A673 (cell line): ENCODE data around the gene LZIC. TPM values are rescaled to one million over a fixed set of nuclear protein-coding genes. Genes with fewer than 3 reads are reported as not detected.

ENCODE experiments used
- BruUV-seq: library from RNA; stranded (reverse); fragments of 400-500 nt; replicated peaks from 2 replicates; lab custom pipeline; 2021; lab: Mats Ljungman, UMichigan
- CTCF ChIA-PET: fragments of 300-600 bp; sonication (Branson Sonifier 250); formaldehyde crosslinking; loops from one replicate; lab custom pipeline; 2022; ENCODE audit warnings: antibody characterized with exemption; lab: Charles Lee
- POLR2A ChIA-PET: fragments of 300-600 bp; sonication (Branson Sonifier 250); formaldehyde crosslinking; loops from one replicate; lab custom pipeline; 2022; ENCODE audit warnings: antibody characterized with exemption; ENCODE audit not compliant: low non-redundant PET; lab: Charles Lee
- DNase-seq: peaks from one replicate; pipeline ENCODE4 v3.0.0-alpha.2; 2015; ENCODE audit warnings: low spot score
- H3K27ac ChIP-seq: fragments of 200-600 bp; sonication (generic); 2 replicates; pipeline ENCODE4 v1.5.1; 2016; ENCODE audit warnings: mixed run types, low read depth, mild to moderate bottlenecking, mixed read lengths, antibody characterized with exemption, low read length; ENCODE audit not compliant: poor library complexity, severe bottlenecking
- H3K27me3 ChIP-seq: fragments of 200-600 bp; sonication (generic); replicated peaks from 2 replicates; pipeline ENCODE4 v1.6.1; 2017; ENCODE audit warnings: mixed run types, low read depth, mild to moderate bottlenecking, mixed read lengths, antibody characterized with exemption, low read length; ENCODE audit not compliant: insufficient read depth, poor library complexity
- H3K36me3 ChIP-seq: fragments of 200-600 bp; sonication (generic); 2 replicates; pipeline ENCODE4 v1.6.1; 2016; ENCODE audit warnings: mixed run types, mild to moderate bottlenecking, mixed read lengths, antibody characterized with exemption, low read length; ENCODE audit not compliant: insufficient read depth, poor library complexity, severe bottlenecking
- H3K4me1 ChIP-seq: fragments of 200-600 bp; sonication (generic); 2 replicates; pipeline ENCODE4 v1.6.1; 2017; ENCODE audit warnings: mixed run types, mild to moderate bottlenecking, mixed read lengths, antibody characterized with exemption, low read length; ENCODE audit not compliant: insufficient read depth, poor library complexity, severe bottlenecking
- H3K4me3 ChIP-seq: fragments of 200-600 bp; sonication (generic); 2 replicates; pipeline ENCODE4 v1.5.1; 2016; ENCODE audit warnings: low read depth, mixed run types, mild to moderate bottlenecking, mixed read lengths, low read length; ENCODE audit not compliant: poor library complexity, severe bottlenecking
- H3K9me3 ChIP-seq: fragments of 200-600 bp; sonication (generic); 2 replicates; pipeline ENCODE4 v1.6.1; 2016; ENCODE audit warnings: mixed run types, low read depth, mild to moderate bottlenecking, mixed read lengths, antibody characterized with exemption, low read length; ENCODE audit not compliant: poor library complexity, severe bottlenecking
- EZH2 ChIP-seq: fragments of 200-600 bp; sonication (generic); IDR thresholded peaks from 2 replicates; pipeline ENCODE4 v1.6.1; 2017; ENCODE audit warnings: borderline replicate concordance, low read depth, mild to moderate bottlenecking, mixed read lengths, antibody characterized with exemption, low read length; ENCODE audit not compliant: poor library complexity, severe bottlenecking
- intact Hi-C: fragments of 100-400 bp; cut with micrococcal nuclease; formaldehyde crosslinking; loops from one replicate; pipeline ENCODE4 v1.10.0; 2022; ENCODE audit not compliant: unreplicated experiment
- total RNA-seq: library from RNA; stranded (reverse); gene quantifications from 2 replicates; pipeline ENCODE4 v1.2.3, GENCODE V29; 2021
- TF ChIP-seq, protein P1 (sequence below): fragments of 300-800, 200-600 bp; sonication (generic); conservative IDR thresholded peaks from 2 replicates; pipeline ENCODE4 v1.5.1; 2017; ENCODE audit warnings: low read depth, mild to moderate bottlenecking, antibody characterized with exemption, low read length, moderate library complexity, mixed read lengths

The LZIC gene
- total RNA-seq, 1 experiment from 2014 or later, result 53.7 TPM

DNA sequence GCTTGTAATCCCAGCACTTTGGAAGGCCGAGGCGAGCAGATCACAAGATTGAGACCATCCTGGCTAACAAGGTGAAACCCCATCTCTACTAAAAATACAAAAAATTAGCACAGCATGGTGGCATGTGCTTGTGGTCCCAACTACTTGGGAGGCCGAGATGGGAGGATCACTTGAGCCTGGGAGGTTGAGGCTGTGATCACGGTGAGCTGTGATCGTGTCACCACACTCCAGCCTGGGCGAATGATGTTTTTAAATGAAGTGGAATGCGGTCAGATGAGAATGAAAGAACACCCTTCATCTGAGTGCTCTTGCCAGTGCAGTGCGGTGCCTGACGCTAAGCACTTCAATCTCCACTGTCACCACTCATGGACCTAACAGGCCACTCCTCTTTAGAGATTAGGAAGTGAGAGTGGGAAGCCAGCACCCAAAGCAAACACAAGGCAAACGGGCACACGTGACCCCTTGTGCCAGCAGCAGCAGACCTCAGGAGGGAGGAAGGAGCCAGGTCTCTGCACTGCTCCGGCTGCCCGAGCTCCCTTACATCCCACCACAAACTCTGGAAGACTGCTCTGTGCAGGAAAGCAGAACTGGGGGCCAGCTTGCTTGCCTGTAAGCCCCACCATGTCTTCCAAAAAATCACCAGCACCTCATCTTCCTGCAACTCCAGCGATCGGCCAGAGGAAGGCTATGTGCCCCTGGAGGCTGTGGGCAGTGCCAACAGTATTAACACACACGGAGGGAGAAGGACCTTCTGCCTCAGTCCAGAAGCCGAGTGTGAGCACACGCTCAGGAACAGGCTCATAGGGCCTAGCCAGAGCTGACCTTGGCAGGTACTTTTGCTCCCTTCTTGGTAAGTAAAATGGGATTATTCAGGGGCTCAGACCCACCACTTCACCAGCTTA lies 42.8 kb downstream of the LZIC start:
- H3K4me3 ChIP-seq, result no peak overlapping the region
- no peak overlapping the region for H3K27ac ChIP-seq
- no peak for TF ChIP-seq EZH2
- TF ChIP-seq, protein P1, sequence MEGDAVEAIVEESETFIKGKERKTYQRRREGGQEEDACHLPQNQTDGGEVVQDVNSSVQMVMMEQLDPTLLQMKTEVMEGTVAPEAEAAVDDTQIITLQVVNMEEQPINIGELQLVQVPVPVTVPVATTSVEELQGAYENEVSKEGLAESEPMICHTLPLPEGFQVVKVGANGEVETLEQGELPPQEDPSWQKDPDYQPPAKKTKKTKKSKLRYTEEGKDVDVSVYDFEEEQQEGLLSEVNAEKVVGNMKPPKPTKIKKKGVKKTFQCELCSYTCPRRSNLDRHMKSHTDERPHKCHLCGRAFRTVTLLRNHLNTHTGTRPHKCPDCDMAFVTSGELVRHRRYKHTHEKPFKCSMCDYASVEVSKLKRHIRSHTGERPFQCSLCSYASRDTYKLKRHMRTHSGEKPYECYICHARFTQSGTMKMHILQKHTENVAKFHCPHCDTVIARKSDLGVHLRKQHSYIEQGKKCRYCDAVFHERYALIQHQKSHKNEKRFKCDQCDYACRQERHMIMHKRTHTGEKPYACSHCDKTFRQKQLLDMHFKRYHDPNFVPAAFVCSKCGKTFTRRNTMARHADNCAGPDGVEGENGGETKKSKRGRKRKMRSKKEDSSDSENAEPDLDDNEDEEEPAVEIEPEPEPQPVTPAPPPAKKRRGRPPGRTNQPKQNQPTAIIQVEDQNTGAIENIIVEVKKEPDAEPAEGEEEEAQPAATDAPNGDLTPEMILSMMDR, result no peak
- ChIA-PET POLR2A (no interaction called here), CTCF (no interaction called here)
- H3K9me3 ChIP-seq, result no peaks in the 10 kb centered on the region
- intact Hi-C loops, result no loop called here
- H3K27me3 ChIP-seq, result no peaks in the 10 kb centered on the region
- no peaks in the 10 kb centered on the region for H3K4me1 ChIP-seq
- BruUV-seq, result no TSS peak
- DNase-seq, result no peak
- H3K36me3 ChIP-seq, result no peaks in the 10 kb centered on the region

DNA sequence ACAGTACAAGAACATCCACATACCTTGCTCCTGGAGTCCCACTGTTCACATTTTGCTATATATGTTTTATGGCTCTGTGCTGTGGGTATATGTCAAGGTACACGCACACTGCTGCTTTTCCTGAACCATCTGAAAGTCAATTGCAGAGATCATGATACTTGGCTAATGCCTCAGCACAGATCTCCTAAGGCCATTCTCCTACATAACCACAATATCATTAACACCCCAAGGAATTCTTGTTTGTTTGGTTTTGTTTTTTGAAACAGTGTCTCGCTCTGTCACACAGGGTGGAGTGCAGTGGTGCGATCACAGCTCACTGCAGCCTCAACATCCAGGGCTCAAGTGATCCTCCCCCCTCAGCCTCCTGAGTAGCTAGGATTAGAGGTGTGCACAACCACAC lies 49.1 kb downstream of the LZIC start:
- Histone ChIP-seq H3K36me3 (no peaks in the 10 kb centered on the region), H3K27me3 (no peaks in the 10 kb centered on the region), H3K4me3 (no peak overlapping the region), H3K4me1 (peaks cover 47% of the 10 kb centered on the region), H3K27ac (peak overlapping the region; percentile 65), H3K9me3 (no peaks in the 10 kb centered on the region)
- BruUV-seq, result no TSS peak
- TF ChIP-seq, protein P1, result no peak
- no peak for TF ChIP-seq EZH2
- no peak for DNase-seq
- intact Hi-C loops, result no loop called here
- CTCF ChIA-PET, result interaction anchor here (0.7 to 0.8 kb wide), 2 partner anchors 16 to 44 kb away, joined by 6 read pairs; no protein-coding TSS in a partner anchor
- POLR2A ChIA-PET, result interaction anchor here (0.6 kb wide), 1 partner anchor 85 kb away, joined by 20 read pairs; no protein-coding TSS in a partner anchor

DNA sequence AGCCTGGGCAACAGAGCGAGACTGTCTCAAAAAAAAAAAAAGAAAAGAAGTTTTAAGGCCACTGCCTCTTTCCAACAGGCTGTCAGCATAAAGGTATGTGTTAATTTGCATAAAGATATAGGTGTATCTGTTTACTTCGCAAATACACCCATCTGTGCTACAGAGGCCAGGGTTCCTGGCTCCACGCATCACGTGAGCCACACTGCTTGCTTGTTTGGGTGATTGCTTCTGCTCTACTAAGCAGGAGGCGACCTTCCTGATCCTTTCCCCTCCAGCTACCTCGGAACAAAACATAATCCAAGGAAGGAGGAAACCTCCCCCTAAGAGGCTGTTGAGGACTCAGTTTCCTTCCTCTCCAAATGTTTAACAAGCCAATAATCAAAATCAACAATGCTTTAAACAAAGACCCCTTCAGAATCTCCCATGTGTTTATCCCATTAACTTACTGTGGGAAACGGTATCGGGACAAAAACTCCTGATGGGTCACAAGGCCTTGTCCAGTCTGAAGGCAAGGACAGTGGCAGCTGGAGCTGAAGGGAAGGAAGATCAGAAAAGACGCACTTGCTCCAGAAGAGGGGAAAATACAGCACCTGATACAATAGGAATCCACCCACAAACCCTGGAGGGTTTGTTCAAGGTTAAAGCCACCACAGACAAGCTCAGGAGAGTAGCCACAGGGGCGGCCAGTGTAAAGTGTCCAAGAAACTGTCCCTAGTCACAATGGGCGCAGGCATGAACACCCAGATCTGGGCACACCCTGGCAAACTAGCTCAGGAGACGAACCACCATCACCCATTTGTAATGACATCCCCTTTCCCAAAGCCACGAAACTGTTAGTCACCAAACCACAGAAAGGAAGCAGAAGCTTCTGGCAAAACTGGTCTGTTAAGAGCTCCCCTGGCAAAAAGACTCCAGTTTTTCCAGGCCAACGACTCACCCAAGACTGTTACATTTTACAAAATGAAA lies 50.3 kb downstream of the LZIC start:
- no peak for DNase-seq
- POLR2A ChIA-PET, result no interaction called here
- intact Hi-C loops, result no loop called here
- Histone ChIP-seq H3K9me3 (no peaks in the 10 kb centered on the region), H3K36me3 (no peaks in the 10 kb centered on the region), H3K27ac (peak overlapping the region; percentile 65), H3K4me3 (no peak overlapping the region), H3K4me1 (peaks cover 52% of the 10 kb centered on the region), H3K27me3 (no peaks in the 10 kb centered on the region)
- TF ChIP-seq EZH2, result no peak
- TF ChIP-seq, protein P1, result no peak
- BruUV-seq, result no TSS peak
- CTCF ChIA-PET, result no interaction called here
